Neural cell (in vitro differentiated cells): Measurements from ENCODE around the gene CTCF. TPM values are rescaled to one million over a fixed set of nuclear protein-coding genes. Genes with fewer than 3 reads are reported as not detected.

Experiments used
- H2AFZ ChIP-seq: fragments of 200-600, 300-800 bp; sonication (generic), shearing (Covaris generic); 2 replicates; pipeline ENCODE4 v1.6.0; 2014; ENCODE audit warnings: low read depth, mild to moderate bottlenecking, antibody characterized with exemption, low read length, moderate library complexity
- H3F3A ChIP-seq: fragments of 200-600 bp; shearing (Covaris generic); 2 replicates; pipeline ENCODE4 v1.6.1; 2016; ENCODE audit warnings: mild to moderate bottlenecking, moderate library complexity, mixed read lengths, antibody characterized with exemption, low read length; ENCODE audit not compliant: insufficient read depth, poor library complexity, severe bottlenecking
- H3K27ac ChIP-seq: fragments of 200-600, 300-800 bp; sonication (generic), shearing (Covaris generic); 2 replicates; pipeline ENCODE4 v1.5.1; 2014; ENCODE audit warnings: mild to moderate bottlenecking, low read length, moderate library complexity
- H3K27me3 ChIP-seq: fragments of 300-800, 200-600 bp; sonication (generic), shearing (Covaris generic); 2 replicates; pipeline ENCODE4 v1.6.0; 2014; ENCODE audit warnings: mild to moderate bottlenecking, low read depth, low read length, moderate library complexity; ENCODE audit not compliant: insufficient read depth
- H3K36me3 ChIP-seq: fragments of 300-800, 200-600 bp; sonication (generic), shearing (Covaris generic); 2 replicates; pipeline ENCODE4 v1.5.1; 2014; ENCODE audit warnings: mild to moderate bottlenecking, antibody characterized with exemption, low read length, moderate library complexity; ENCODE audit not compliant: insufficient read depth
- H3K4me2 ChIP-seq: fragments of 300-800, 200-600 bp; sonication (generic), shearing (Covaris generic); 2 replicates; pipeline ENCODE4 v1.6.0; 2014; ENCODE audit warnings: mild to moderate bottlenecking, low read length
- H3K4me3 ChIP-seq: fragments of 300-800, 200-600 bp; sonication (generic), shearing (Covaris generic); 2 replicates; pipeline ENCODE4 v1.5.1; 2014; ENCODE audit warnings: mild to moderate bottlenecking, low read length, moderate library complexity
- H3K79me2 ChIP-seq: fragments of 200-600 bp; shearing (Covaris generic); replicated peaks from 2 replicates; pipeline ENCODE4 v1.6.0; 2014; ENCODE audit warnings: mild to moderate bottlenecking, low read length, moderate library complexity; ENCODE audit not compliant: insufficient read depth
- H3K9ac ChIP-seq: fragments of 300-800, 200-600 bp; sonication (generic), shearing (Covaris generic); 2 replicates; pipeline ENCODE4 v1.6.1; 2016; ENCODE audit warnings: mild to moderate bottlenecking, low read length, mixed read lengths
- H3K9me2 ChIP-seq: fragments of 200-600 bp; shearing (Covaris generic); 2 replicates; pipeline ENCODE4 v1.6.1; 2016; ENCODE audit warnings: mild to moderate bottlenecking, low read length, mixed read lengths; ENCODE audit not compliant: insufficient read depth
- H3K9me3 ChIP-seq: fragments of 200-600, 300-800 bp; sonication (generic), shearing (Covaris generic); 2 replicates; pipeline ENCODE4 v1.6.1; 2016; ENCODE audit warnings: mild to moderate bottlenecking, mixed run types, low read length, moderate library complexity, mixed read lengths
- H4K20me1 ChIP-seq: fragments of 200-600 bp; shearing (Covaris generic); 2 replicates; pipeline ENCODE4 v1.6.1; 2016; ENCODE audit warnings: mild to moderate bottlenecking, mixed run types; ENCODE audit not compliant: insufficient read depth
- CTCF ChIP-seq: fragments of 450-650 bp; IDR thresholded peaks from 2 replicates; pipeline ENCODE4 v1.5.1; 2014; ENCODE audit warnings: antibody characterized with exemption, mild to moderate bottlenecking, moderate library complexity; ENCODE audit not compliant: poor library complexity, severe bottlenecking
- EP300 ChIP-seq: fragments of 450-650 bp; conservative IDR thresholded peaks from 2 replicates; pipeline ENCODE4 v1.6.1; 2014; ENCODE audit warnings: antibody characterized with exemption, mild to moderate bottlenecking, moderate library complexity; ENCODE audit not compliant: poor library complexity, severe bottlenecking
- EZH2 ChIP-seq: fragments of 200-600, 300-800 bp; shearing (Covaris generic), sonication (generic); IDR thresholded peaks from 2 replicates; pipeline ENCODE4 v1.6.1; 2014; ENCODE audit warnings: antibody characterized with exemption, low read length, borderline replicate concordance, mild to moderate bottlenecking; ENCODE audit not compliant: insufficient read depth, poor library complexity, severe bottlenecking
- MXI1 ChIP-seq: fragments of 450-650 bp; conservative IDR thresholded peaks from 2 replicates; pipeline ENCODE4 v1.6.1; 2014; ENCODE audit warnings: antibody characterized with exemption, mild to moderate bottlenecking; ENCODE audit not compliant: poor library complexity, severe bottlenecking
- POLR2AphosphoS5 ChIP-seq: IDR thresholded peaks from 2 replicates; pipeline ENCODE4 v1.6.1; 2012
- RAD21 ChIP-seq: fragments of 450-650 bp; conservative IDR thresholded peaks from 2 replicates; pipeline ENCODE4 v1.6.1; 2014; ENCODE audit warnings: antibody characterized with exemption, mild to moderate bottlenecking, moderate library complexity
- REST ChIP-seq: IDR thresholded peaks from 2 replicates; pipeline ENCODE4 v1.6.1; 2012; ENCODE audit warnings: borderline replicate concordance
- SMC3 ChIP-seq: fragments of 450-650 bp; conservative IDR thresholded peaks from 2 replicates; pipeline ENCODE4 v1.6.1; 2014; ENCODE audit warnings: antibody characterized with exemption, mild to moderate bottlenecking, moderate library complexity; ENCODE audit not compliant: poor library complexity
- TAF1 ChIP-seq: IDR thresholded peaks from 2 replicates; pipeline ENCODE4 v1.6.1; 2012; ENCODE audit warnings: low read depth
- polyA plus RNA-seq: library from polyadenylated mRNA; depleted of rRNA; stranded (reverse); fragments of >200 nt; gene quantifications from 2 replicates; pipeline ENCODE4 v1.2.3, GENCODE V29; 2014

CTCF gene
- polyA plus RNA-seq, 1 donor from 2014 or later = 42.8 TPM

- Histone ChIP-seq H3K9ac (no peak overlapping the region), H3K27me3 (peaks cover 55% of the 10 kb centered on the region), H3K9me3 (no peaks in the 10 kb centered on the region), H3K27ac (no peak overlapping the region), H2AFZ (no peak overlapping the region), H3K36me3 (no peaks in the 10 kb centered on the region), H3K4me2 (no peak overlapping the region), H3K9me2 (no peaks in the 10 kb centered on the region), H4K20me1 (no peaks in the 10 kb centered on the region), H3K4me3 (no peak overlapping the region), H3F3A (no peaks in the 10 kb centered on the region), H3K79me2 (no peaks in the 10 kb centered on the region)
- TF ChIP-seq CTCF (no peak), SMC3 (no peak), TAF1 (no peak), POLR2AphosphoS5 (no peak), REST (no peak), RAD21 (no peak), EP300 (no peak), MXI1 (no peak), EZH2 (no peak)
These were observed 86.6 kb downstream of the CTCF start for GRCh38 chr16:67648764-67649407.

- H3K27me3 ChIP-seq = peaks cover 53% of the 10 kb centered on the region
- no peaks in the 10 kb centered on the region for H4K20me1 ChIP-seq
- H3K36me3 ChIP-seq = no peaks in the 10 kb centered on the region
- H3K27ac ChIP-seq = no peak overlapping the region
- H3K9me2 ChIP-seq = no peaks in the 10 kb centered on the region
- no peak overlapping the region for H3K4me2 ChIP-seq
- H2AFZ ChIP-seq = no peak overlapping the region
- no peaks in the 10 kb centered on the region for H3K79me2 ChIP-seq
- no peaks in the 10 kb centered on the region for H3F3A ChIP-seq
- no peak overlapping the region for H3K9ac ChIP-seq
- H3K4me3 ChIP-seq = no peak overlapping the region
- TF ChIP-seq MXI1 (no peak), RAD21 (no peak), REST (no peak), EZH2 (no peak), TAF1 (no peak), SMC3 (no peak), POLR2AphosphoS5 (no peak), CTCF (no peak), EP300 (no peak)
- H3K9me3 ChIP-seq = no peaks in the 10 kb centered on the region
These were observed 87.2 kb downstream of the CTCF start for GRCh38 chr16:67649494-67649931.
